GM18498 (cell line): ENCODE results near the gene NSD2.
"Not testable (repeated sequence)": the region's sequence is repeated elsewhere in the genome, so short reads cannot be mapped to it uniquely, and the experiment has no call there.

Source experiments
- ATAC-seq: cut with Tn5 transposase; IDR thresholded peaks from one replicate; pipeline ENCODE4 v1.9.1; 2021; ENCODE audit warnings: mild to moderate bottlenecking, moderate library complexity; ENCODE audit not compliant: unreplicated experiment

NSD2 gene

GRCh38 chr4:1895971-1896657 is 24.9 kb downstream of the NSD2 start:
- no peak for ATAC-seq

- ATAC-seq: no peak
Observed at GRCh38 chr4:1896658-1896991, 25.4 kb downstream of the NSD2 start.

DNA sequence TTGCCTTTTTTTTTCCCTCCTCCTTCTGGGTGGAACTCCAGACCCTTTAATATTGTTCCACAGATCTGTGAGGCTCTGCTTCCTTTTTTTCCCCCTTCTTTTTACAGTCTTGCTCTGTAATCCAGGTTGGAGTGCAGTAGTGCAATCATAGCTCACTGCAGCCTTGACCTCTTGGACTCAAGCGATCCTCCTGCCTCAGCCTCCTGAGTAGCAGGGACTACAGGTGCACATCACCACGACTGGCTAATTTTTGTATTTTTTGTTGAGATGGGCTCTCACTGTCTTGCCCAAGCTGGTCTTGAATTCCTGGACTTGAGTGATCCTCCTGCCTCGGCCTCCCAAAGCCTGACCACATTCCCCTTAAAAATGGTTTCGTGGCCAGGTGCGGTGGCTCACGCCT is 26.8 kb downstream of the NSD2 start:
- no peak for ATAC-seq

DNA sequence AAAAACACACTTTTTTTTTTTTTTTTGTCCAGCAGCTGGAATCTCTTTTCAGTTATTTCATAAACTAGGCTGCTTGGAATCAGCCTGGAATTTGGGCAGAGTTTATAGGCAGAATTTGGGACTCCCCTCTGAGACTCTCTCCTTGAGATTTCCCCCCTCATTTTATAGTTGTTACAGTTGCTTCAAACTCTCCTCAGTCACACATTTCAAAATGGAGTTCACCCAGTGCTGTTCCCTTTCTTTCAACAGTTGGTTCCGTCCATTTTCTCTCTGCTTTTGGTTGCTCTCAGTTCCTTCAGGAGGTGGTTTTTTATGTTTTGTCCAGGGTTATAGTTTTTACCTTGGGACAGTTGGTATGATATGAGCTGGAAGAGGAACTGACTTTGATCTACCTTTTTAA is 27.5 kb downstream of the NSD2 start:
- no peak for ATAC-seq

DNA sequence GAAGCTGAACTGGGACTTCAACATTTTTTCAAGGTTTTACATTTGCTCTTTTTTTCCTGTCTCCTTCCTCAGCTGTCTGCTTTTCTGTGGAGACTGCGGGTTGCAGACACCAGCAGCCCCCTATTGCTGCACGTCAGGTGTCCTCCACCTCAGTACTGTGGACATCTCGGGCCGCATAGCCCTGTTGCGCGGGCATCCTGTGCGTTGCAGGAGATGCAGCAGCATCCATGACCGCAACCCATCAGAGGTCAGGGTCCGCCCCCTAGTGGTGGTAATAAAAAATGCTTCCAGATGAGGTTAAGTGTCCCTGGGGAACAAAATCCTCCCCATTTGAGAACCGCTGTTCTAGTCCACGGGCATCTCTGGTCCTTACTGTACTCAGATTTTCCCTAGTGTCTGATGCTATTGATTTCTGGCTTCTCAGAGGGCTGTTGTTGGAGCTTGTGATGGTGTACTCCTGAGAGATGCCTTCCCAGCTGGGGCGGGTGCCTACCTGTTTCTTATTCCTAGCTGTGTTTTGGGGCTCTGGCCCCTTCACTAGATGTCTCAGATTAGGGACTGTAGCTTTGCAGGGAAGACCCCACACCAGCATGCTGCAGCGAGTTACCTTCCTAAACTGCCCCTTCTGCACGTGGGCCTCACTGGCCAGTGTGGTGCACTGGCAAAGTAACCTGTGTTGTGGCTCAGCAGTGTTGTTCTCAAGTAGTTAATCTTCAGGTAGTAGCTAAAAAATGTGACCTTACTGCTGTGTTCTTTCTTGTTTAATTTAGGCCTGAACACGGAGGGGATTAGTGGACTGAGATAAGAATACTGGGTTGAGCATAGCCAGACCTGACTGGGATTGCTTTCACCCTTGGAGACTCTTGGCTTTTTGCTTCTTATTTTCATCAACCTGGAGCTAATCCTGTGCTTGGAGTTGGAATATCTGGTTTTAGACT is 28.2 kb downstream of the NSD2 start:
- no peak for ATAC-seq

- ATAC-seq: no peak
Observed at GRCh38 chr4:1900087-1900433, 28.9 kb downstream of the NSD2 start.

GRCh38 chr4:1900624-1901023 is 29.4 kb downstream of the NSD2 start:
- no peak for ATAC-seq

DNA sequence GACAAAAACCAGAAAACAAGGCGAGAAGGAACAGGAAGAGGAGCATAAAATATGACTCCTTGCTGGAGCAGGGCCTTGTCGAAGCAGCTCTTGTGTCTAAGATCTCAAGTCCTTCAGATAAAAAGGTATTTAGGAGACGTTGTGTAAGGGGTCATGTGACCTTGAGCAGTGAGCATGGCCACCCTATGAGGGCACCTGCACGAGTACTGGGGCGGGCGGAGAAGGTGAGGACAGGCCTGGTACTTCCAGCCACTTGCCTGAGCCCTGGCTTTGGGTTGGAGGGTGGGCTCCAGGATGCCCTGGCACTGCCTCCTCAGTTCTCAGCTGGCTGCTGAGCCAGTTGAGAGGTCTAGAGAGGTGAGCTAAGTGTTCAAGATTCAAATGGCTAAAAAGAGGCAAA is 29.9 kb downstream of the NSD2 start:
- no peak for ATAC-seq

DNA sequence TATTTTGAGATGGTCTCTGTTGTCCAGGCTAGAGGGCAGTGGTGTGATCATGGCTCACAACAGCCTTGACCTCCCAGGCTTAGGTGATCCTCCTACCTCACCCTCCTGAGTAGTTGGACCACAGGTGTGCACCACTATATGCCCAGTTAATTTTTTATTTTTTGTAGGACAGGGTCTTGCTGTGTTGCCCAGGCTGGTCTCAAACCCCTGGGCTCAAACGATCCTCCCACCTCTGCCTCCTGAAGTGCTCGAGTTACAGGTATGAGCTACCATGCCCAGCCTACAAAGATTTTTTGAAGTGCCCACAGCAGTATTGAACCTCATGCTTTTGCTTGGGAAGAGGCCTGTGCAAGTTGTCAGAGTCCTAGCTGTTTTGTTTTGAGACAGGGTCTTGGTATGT is 31.1 kb downstream of the NSD2 start:
- ATAC-seq: no peak

GRCh38 chr4:1903035-1903434 is 31.8 kb downstream of the NSD2 start:
- no peak for ATAC-seq

- ATAC-seq: no peak
Observed at GRCh38 chr4:1904042-1904441, 32.8 kb downstream of the NSD2 start.

DNA sequence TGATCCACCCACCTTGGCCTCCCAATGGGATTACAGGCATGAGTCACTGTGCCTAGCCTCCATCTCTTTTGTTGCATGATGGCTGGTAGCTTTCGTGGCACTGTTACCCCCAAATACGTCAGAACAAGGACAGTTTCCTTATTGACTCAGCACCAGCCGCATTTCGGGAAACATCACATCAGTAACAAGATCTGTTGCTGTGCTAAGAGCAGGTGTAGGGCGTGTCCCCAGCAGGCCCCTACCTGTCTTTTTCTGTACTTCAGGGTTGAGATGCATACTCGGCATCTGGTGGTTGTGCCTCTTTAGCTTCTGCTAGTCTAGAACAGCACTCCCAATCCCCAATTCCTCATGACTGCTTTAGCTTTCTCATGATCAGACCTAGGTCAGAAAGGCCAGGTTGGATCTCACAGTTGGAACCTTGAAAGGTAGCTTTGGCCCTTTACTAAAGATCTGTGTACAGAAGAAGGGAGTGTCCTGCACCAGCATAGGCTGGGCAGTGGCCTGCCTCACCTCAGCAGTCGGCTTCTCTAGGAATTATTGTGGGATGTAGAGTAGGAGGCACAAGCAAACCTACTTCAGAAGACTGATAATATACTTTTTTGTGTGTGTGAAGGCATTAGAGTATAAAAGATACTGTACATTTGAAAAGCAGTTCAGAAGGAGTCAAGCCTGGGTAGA is 36.8 kb downstream of the NSD2 start:
- no peak for ATAC-seq

GRCh38 chr4:1909696-1910095 is 38.5 kb downstream of the NSD2 start:
- not testable (repeated sequence) for ATAC-seq

DNA sequence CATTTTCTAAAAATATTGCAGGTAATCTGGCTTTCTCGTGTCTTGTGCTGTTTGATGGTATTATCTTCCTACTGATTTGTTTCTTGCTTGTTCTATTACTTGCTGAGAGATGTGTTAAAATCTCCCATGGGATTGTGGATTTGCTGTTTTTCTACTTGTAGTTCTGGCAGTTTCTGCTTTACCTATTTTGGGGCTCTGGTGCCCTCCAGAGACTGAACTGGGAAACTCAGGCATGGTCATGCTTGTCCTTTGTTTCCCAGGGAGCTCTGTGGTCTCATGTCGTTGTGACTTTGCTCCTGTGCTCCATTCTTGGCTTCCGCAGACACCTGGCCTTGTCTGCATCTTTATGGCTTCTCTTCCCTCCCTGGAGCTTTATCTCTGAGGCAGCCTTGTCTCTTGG is 39.5 kb downstream of the NSD2 start:
- no peak for ATAC-seq

GRCh38 chr4:1911316-1911715 is 40.1 kb downstream of the NSD2 start:
- not testable (repeated sequence) for ATAC-seq

DNA sequence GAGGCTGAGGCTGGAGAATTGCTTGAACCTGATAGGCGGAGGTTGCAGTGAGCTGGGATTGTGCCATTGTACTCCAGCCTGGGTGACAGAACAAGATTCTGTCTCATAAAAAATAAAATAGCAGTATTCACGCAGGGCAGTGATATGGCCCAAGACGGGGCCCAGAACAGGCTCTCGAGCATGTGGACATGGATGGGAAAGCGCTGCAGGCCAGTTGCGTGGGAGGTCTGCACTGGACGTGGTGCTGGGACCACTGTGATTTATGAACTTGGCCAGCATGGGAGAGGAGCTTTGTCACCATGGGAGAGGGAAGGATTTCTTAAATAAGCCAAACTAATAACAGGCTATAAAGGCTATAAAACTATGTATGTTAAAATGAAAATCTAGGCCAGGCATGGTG is 51.6 kb downstream of the NSD2 start:
- ATAC-seq: no peak

DNA sequence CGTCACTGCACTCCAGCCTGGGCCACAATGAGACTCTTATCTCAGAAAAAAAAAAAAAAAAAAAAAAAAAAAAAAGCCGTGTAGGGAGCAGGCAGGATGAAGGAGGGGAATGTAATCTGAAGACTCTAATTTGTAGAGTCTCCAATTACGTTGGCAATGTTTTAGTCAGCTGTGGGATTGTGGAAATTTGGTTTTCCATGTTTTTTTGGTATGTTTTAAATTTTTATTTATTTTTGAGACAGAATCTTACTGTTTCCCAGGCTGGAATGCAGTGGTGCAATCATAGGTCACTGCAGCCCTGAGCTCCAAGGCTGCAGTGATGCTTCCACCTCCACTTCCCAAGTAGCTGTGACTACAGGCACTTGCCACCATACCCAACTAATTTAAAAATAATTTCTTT is 56.5 kb downstream of the NSD2 start:
- no peak for ATAC-seq

GRCh38 chr4:1928356-1929239 is 57.4 kb downstream of the NSD2 start:
- ATAC-seq: no peak

DNA sequence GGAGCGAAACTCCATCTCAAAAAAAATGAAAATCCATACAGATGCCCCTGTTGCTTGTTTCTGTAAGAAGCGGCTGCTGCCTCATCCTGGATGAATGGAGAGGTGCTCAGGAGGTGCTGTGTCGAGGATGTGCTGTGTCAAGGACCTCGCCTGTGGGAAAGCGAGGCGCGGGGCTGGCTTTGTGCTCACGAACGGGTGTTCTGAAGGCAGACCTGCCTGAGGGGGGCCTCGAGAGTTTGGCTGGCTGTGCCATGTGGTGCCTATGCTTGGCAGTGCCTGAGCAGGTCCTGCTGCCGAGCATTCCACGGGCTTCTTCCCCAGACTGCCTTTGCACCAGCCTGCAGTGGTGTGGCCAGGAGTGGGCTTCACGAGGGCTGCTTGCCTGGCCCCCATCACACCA is 61.5 kb downstream of the NSD2 start:
- ATAC-seq: no peak

DNA sequence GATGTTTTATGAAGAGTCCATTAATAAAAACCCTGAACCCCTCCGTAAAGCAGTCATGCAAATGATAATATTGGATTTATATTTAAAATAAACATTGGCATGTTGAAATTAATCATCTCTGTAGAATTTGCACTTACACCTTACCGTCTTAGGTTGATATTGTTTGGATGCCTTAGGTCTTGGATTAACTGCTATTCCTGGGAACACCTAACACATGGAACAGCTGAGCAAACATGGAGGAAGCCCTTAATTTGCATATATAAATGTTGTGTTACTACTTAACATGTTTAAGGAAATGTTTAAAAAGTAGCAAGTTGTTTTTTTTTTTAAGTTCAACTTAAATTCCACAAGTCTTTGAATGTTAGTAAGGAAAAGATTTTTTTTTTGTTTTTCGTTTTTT is 62.5 kb downstream of the NSD2 start:
- no peak for ATAC-seq

- no peak for ATAC-seq
Observed at GRCh38 chr4:1937550-1937949, 66.4 kb downstream of the NSD2 start.
